OCI-LY3 (cell line): ENCODE measurements around the gene TTC8.

Experiments
- H2AFZ ChIP-seq: fragments of 200-600, 300-600 bp; shearing (Covaris generic); 2 replicates; pipeline ENCODE4 v1.6.0; 2014; ENCODE audit warnings: antibody characterized with exemption, low read depth, low read length
- H3K27ac ChIP-seq: fragments of 200-600, 300-600 bp; sonication (generic); 2 replicates; pipeline ENCODE4 v1.5.1; 2014; ENCODE audit warnings: mild to moderate bottlenecking, low read length, moderate library complexity, mixed read lengths
- H3K27me3 ChIP-seq: fragments of 200-600, 300-600 bp; sonication (generic); 2 replicates; pipeline ENCODE4 v1.6.1; 2014; ENCODE audit warnings: low read depth, low read length, mixed read lengths
- H3K36me3 ChIP-seq: fragments of 200-600, 300-600 bp; sonication (generic); replicated peaks from 2 replicates; pipeline ENCODE3; 2014; ENCODE audit warnings: low read depth, low read length, mixed read lengths
- H3K4me1 ChIP-seq: fragments of 300-600, 200-600 bp; sonication (generic); 2 replicates; pipeline ENCODE4 v1.6.1; 2014; ENCODE audit warnings: low read length, mixed read lengths
- H3K4me2 ChIP-seq: fragments of 200-600, 300-600 bp; sonication (generic); 2 replicates; pipeline ENCODE4 v1.6.1; 2014; ENCODE audit warnings: low read length, mixed read lengths
- H3K4me3 ChIP-seq: fragments of 300-600, 200-600 bp; sonication (generic); 2 replicates; pipeline ENCODE4 v1.5.1; 2014; ENCODE audit warnings: antibody characterized with exemption, mild to moderate bottlenecking, low read length, moderate library complexity
- H3K79me2 ChIP-seq: fragments of 300-600, 200-600 bp; shearing (Covaris generic); 2 replicates; pipeline ENCODE4 v1.6.1; 2014; ENCODE audit warnings: mild to moderate bottlenecking, low read length, mixed read lengths
- H3K9ac ChIP-seq: fragments of 300-600, 200-600 bp; shearing (Covaris generic); 2 replicates; pipeline ENCODE4 v1.6.0; 2014; ENCODE audit warnings: mild to moderate bottlenecking, low read length, moderate library complexity
- H3K9me3 ChIP-seq: fragments of 200-600, 300-600 bp; shearing (Covaris generic); 2 replicates; pipeline ENCODE4 v1.6.1; 2014; ENCODE audit warnings: low read length, mixed read lengths; ENCODE audit not compliant: insufficient read depth
- H4K20me1 ChIP-seq: fragments of 200-600, 300-600 bp; sonication (generic); 2 replicates; pipeline ENCODE4 v1.6.1; 2016; ENCODE audit warnings: low read length, mixed read lengths; ENCODE audit not compliant: insufficient read depth
- CTCF ChIP-seq: fragments of 200-600, 300-600 bp; sonication (generic); IDR thresholded peaks from 2 replicates; pipeline ENCODE4 v1.5.1; 2014; ENCODE audit warnings: antibody characterized with exemption, low read length, low read depth
- EZH2phosphoT487 ChIP-seq: fragments of 200-600 bp; shearing (Covaris generic); IDR thresholded peaks from 2 replicates; pipeline ENCODE4 v1.6.1; 2018; ENCODE audit warnings: antibody characterized with exemption, mixed run types, low read depth

Gene TTC8

GRCh38 chr14:88802596-88802995 lies 21.9 kb upstream of the TTC8 start:
- Histone ChIP-seq H4K20me1 (no peaks in the 10 kb centered on the region), H3K4me3 (no peak overlapping the region), H3K4me2 (no peak overlapping the region), H3K4me1 (no peaks in the 10 kb centered on the region), H3K79me2 (no peaks in the 10 kb centered on the region), H3K27me3 (peaks cover 14% of the 10 kb centered on the region), H3K36me3 (no peaks in the 10 kb centered on the region), H3K9me3 (no peaks in the 10 kb centered on the region), H2AFZ (no peak overlapping the region), H3K9ac (no peak overlapping the region), H3K27ac (no peak overlapping the region)
- no peak for TF ChIP-seq EZH2phosphoT487
- no peak for TF ChIP-seq CTCF

- H3K4me2 ChIP-seq, result no peak overlapping the region
- TF ChIP-seq CTCF, result no peak
- TF ChIP-seq EZH2phosphoT487, result no peak
- H3K4me3 ChIP-seq, result no peak overlapping the region
- H3K4me1 ChIP-seq, result no peaks in the 10 kb centered on the region
- no peaks in the 10 kb centered on the region for H3K79me2 ChIP-seq
- H3K9ac ChIP-seq, result no peak overlapping the region
- peaks cover 7% of the 10 kb centered on the region for H3K27me3 ChIP-seq
- H2AFZ ChIP-seq, result no peak overlapping the region
- H4K20me1 ChIP-seq, result no peaks in the 10 kb centered on the region
- H3K36me3 ChIP-seq, result no peaks in the 10 kb centered on the region
- no peaks in the 10 kb centered on the region for H3K9me3 ChIP-seq
- no peak overlapping the region for H3K27ac ChIP-seq
These were observed 20.4 kb upstream of the TTC8 start for GRCh38 chr14:88804035-88804434.

- Histone ChIP-seq H3K4me1 (no peaks in the 10 kb centered on the region), H3K36me3 (no peaks in the 10 kb centered on the region), H3K9ac (no peak overlapping the region), H3K27me3 (0 out of 2 replicates have a peak, but pooled peaks cover 4% of the 10 kb centered on the region), H3K4me2 (no peak overlapping the region), H3K4me3 (no peak overlapping the region), H3K79me2 (no peaks in the 10 kb centered on the region), H4K20me1 (no peaks in the 10 kb centered on the region), H3K27ac (no peak overlapping the region), H2AFZ (no peak overlapping the region), H3K9me3 (no peaks in the 10 kb centered on the region)
- TF ChIP-seq EZH2phosphoT487 (no peak), CTCF (no peak)
These were observed 20.0 kb upstream of the TTC8 start for GRCh38 chr14:88804477-88804876.

GRCh38 chr14:88808359-88808758 lies 16.1 kb upstream of the TTC8 start:
- no peaks in the 10 kb centered on the region for H3K36me3 ChIP-seq
- peaks cover 9% of the 10 kb centered on the region; the same call in 1 of the 2 replicates for H3K27me3 ChIP-seq
- no peak overlapping the region for H3K9ac ChIP-seq
- H3K4me1 ChIP-seq, result no peaks in the 10 kb centered on the region
- H3K4me3 ChIP-seq, result no peak overlapping the region
- H3K79me2 ChIP-seq, result no peaks in the 10 kb centered on the region
- no peaks in the 10 kb centered on the region for H3K9me3 ChIP-seq
- H4K20me1 ChIP-seq, result no peaks in the 10 kb centered on the region
- no peak overlapping the region for H3K27ac ChIP-seq
- TF ChIP-seq CTCF, result no peak
- no peak for TF ChIP-seq EZH2phosphoT487
- no peak overlapping the region for H3K4me2 ChIP-seq
- no peak overlapping the region for H2AFZ ChIP-seq
